ENCODE results near the gene NRXN3.

DNA sequence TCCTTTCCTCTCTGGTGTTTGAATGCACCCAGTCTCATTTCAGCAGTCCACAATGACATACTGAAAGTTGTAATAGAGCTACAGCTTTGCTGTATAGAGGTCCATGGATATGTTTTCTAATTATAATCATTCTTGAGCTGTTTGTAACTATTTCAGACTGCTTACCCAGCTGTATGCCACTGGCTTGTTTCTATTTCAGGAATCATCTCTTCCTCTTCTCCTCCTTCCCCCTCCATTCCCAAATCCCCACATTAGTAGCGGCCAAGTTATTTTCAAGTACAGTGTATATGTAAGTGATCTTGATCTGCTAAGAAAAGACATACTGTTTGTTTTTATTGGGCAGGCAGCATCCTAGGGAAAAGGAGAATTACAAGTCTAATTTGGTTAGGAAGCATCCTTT is 1266.2 kb downstream of the NRXN3 start:
- TF ChIP-seq MEF2D (CRISPR knock-in tag; IDR thresholded peaks at IDR 0.05) (no peak), FOXA1 (IDR thresholded peaks at IDR 0.05) (no peak), FOXA1 (CRISPR knock-in tag; IDR thresholded peaks at IDR 0.05) (no peak), EZH2 (conservative IDR thresholded peaks at IDR 0.05; ENCODE audit: low read depth, low read length) (no peak), RAD21 (CRISPR knock-in tag; IDR thresholded peaks at IDR 0.05) (no peak), NR1H2 (CRISPR knock-in tag; IDR thresholded peaks at IDR 0.05; ENCODE audit: borderline replicate concordance, low read depth) (no peak), JUN (CRISPR knock-in tag; IDR thresholded peaks at IDR 0.05) (no peak), POLR2A (IDR thresholded peaks at IDR 0.05; ENCODE audit: insufficient read depth in 1 of 2, low read depth in 2 of 2, low read length in 2 of 2) (no peak), FOSL2 (CRISPR knock-in tag; IDR thresholded peaks at IDR 0.05) (no peak)
- TF ChIP-seq, protein P1, sequence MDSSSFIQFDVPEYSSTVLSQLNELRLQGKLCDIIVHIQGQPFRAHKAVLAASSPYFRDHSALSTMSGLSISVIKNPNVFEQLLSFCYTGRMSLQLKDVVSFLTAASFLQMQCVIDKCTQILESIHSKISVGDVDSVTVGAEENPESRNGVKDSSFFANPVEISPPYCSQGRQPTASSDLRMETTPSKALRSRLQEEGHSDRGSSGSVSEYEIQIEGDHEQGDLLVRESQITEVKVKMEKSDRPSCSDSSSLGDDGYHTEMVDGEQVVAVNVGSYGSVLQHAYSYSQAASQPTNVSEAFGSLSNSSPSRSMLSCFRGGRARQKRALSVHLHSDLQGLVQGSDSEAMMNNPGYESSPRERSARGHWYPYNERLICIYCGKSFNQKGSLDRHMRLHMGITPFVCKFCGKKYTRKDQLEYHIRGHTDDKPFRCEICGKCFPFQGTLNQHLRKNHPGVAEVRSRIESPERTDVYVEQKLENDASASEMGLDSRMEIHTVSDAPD (CRISPR knock-in tag; IDR thresholded peaks at IDR 0.05): no peak
- TF ChIP-seq, protein P2, sequence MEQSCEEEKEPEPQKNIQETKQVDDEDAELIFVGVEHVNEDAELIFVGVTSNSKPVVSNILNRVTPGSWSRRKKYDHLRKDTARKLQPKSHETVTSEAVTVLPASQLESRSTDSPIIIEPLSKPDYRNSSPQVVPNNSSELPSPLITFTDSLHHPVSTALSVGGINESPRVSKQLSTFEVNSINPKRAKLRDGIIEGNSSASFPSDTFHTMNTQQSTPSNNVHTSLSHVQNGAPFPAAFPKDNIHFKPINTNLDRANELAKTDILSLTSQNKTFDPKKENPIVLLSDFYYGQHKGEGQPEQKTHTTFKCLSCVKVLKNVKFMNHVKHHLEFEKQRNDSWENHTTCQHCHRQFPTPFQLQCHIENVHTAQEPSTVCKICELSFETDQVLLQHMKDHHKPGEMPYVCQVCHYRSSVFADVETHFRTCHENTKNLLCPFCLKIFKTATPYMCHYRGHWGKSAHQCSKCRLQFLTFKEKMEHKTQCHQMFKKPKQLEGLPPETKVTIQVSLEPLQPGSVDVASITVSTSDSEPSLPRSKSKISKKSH (CRISPR knock-in tag; IDR thresholded peaks at IDR 0.05; ENCODE audit: borderline replicate concordance): no peak

Measured in HepG2 (cell line).